KBM-7 (cell line): Measurements from ENCODE around the gene PQBP1.
"Not testable (repeated sequence)": the region's sequence is repeated elsewhere in the genome, so short reads cannot be mapped to it uniquely, and the experiment has no call there.

ENCODE experiments used
- DNase-seq: peaks from one replicate; pipeline ENCODE4 v3.0.0-alpha.2; 2015
- in situ Hi-C: fragments of 300-500 bp; cut with MboI; formaldehyde crosslinking; loops from 2 replicates; pipeline ENCODE4 v1.14.3; 2020; ENCODE audit warnings: low sequenced_read_pairs, low pct_unique_long_range_greater_than_20kb, mixed read lengths

Gene PQBP1

DNA sequence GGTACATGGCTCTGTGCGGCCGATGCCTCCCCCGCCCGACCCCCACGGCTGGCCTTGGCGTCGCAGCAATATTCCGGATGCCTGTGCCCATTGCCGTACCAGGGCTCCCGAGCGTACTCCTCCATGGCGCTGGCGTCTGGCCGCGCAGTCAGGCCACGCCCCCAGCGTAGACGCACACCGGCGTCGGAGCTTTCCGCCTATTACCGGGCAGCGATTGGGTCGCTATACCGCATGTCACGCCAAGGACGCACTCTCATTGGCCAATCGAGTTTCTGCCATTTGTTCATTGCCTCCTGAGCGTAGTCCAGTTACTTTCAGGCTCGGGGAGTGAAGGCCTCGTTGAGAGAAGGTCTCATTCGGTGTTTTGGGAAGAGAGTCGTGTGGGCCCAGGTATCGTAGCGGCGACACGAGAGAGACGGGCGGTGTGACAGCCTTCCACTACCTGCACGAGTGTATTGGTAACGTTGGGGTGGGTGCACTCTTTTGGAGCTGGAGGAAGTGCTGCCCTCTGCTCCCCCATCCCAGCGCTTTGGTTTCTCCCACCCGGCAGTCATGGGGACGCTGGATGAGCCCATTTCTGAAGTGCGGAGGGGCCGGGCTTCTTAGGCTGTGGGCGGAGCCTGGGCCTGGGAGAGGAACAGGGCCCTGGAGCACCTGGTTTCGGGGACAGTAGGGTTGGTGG, at the start of gene PQBP1, which contains the start of gene TIMM17B:
TSS of gene PQBP1 (plus strand) at position 306 of the 682 bp plus-strand sequence. CDS start 580 bp downstream, outside the sequence.
TSS of gene TIMM17B (minus strand) at position 144 of the 682 bp plus-strand sequence. CDS start at position 125, 19 bp downstream.
- in situ Hi-C loops = no loop called here
- DNase-seq = peak; percentile 98

GRCh38 chrX:48848847-48849246, 48.9 kb upstream of the PQBP1 start:
- in situ Hi-C loops = no loop called here
- DNase-seq = no peak

DNA sequence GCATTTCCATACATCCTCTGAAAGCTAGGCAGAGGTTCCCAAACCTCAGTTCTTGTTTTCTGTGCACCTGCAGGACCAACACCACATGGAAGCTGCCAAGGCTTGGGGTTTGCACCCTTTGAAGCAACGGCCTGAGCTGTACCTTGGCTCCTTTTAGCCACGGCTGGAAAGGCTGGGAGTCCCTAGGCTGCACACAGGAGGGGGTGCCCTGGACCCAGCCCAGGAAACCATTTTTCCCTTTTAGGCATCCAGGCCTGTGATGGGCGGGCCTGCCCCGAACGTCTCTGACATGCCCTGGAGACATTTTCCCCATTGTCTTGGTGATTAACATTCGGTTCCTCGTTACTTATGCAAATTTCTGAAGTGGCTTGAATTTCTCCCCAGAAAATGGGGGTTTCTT, 44.9 kb upstream of the PQBP1 start:
- DNase-seq = no peak
- in situ Hi-C loops = no loop called here

GRCh38 chrX:48853494-48853893, 44.2 kb upstream of the PQBP1 start:
- DNase-seq, in situ Hi-C loops: not testable (repeated sequence)

DNA sequence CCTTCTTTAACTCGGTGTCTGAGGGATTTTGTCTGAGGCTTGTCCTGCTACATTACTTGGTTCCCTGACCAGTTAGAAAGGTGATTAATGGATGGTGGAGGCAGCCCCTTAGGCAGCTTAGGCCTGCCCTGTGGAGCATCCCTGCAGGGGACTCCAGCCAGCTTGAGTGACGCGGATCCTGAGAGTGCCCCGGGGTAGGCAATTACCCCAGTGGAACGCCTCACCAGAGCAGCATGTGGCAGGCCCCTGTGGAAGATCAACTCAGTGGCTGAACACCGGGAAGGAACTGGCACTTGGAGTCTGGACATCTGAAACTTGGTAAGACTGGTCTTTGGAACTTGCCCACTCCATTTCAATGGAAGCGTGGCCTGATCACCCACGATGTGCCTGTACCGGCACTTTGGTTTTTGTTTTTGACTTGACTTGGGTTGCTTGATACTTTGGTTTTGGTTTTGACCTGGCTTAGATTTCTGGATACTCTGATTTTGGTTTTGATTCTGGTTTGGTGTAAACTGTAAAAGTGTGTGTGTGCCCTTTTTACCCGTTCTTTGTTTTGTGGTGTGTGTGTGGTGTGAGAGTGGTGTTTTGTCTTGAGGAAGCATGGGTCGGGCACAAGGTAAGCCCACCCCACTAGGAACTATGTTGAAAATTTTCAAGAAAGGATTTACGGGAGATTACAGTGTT, 43.5 kb upstream of the PQBP1 start:
- DNase-seq, in situ Hi-C loops: not testable (repeated sequence)

- peak; percentile 61 for DNase-seq
- in situ Hi-C loops = no loop called here
Measured at GRCh38 chrX:48854898-48855297, 42.8 kb upstream of the PQBP1 start.

GRCh38 chrX:48864210-48864609, 33.5 kb upstream of the PQBP1 start:
- in situ Hi-C loops = no loop called here
- DNase-seq = peak; percentile 31

- in situ Hi-C loops, DNase-seq: not testable (repeated sequence)
Measured at GRCh38 chrX:48872017-48872416, 25.7 kb upstream of the PQBP1 start.

DNA sequence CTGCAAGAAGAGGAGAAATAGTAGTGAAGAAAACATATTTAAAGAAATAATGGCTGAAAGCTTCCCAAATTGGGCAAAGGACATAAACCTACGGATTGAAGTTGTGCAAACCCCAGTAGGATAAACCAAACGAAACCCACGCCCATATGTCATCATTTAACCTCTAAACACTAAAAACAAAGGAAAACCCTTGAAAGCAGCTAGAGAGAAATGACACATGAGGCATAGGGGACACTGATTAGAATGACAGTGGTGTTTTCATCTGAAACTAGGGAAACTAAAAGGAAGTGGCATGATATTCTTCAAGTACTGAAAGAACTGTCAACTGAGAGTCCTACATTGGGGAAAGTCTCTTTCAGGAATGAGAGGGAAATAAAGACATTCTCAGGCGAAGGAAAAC, 20.8 kb upstream of the PQBP1 start:
- in situ Hi-C loops, DNase-seq: not testable (repeated sequence)

DNA sequence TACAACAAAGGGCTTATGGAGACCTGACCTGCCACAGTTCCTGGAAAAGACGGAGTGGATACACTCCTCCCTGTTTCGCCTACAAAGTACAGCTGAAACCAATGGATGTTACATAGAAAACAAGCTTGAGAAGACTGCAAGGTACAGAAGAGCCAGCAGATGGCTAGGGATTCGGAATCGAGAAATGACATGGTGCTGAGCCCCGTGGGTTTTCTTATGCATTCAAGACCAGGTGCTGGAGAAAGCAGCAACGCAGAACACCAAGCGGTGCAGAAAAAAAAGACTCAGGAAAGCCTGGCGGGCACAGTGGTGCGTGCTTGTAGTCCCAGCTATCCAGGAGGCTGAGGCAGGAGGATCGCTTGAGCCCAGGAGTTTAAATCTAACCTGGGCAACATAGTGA, 14.0 kb upstream of the PQBP1 start:
- in situ Hi-C loops = no loop called here
- DNase-seq = no peak

DNA sequence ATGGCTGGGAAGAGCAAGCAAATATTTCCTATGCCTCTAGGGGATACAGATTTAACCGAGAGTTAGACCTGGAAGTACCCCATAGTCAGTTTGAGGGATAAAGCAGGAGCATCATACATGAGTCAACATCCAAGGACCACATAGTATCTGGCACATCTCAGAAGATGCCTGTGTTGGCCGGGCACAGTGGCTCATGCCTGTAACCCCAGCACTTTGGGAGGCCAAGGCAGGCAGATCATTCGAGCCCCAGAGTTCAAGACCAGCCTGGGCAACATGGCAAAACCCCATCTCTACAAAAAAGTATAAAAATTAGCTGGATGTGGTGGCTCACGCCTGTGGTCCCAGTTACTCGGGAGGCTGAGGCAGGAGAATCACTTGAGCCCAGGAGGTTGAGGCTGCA, 11.1 kb upstream of the PQBP1 start:
- DNase-seq, in situ Hi-C loops: not testable (repeated sequence)

GRCh38 chrX:48890296-48890925, 7.3 kb upstream of the PQBP1 start:
- in situ Hi-C loops = no loop called here
- no peak for DNase-seq

GRCh38 chrX:48890934-48891401, 6.8 kb upstream of the PQBP1 start:
- in situ Hi-C loops = no loop called here

DNA sequence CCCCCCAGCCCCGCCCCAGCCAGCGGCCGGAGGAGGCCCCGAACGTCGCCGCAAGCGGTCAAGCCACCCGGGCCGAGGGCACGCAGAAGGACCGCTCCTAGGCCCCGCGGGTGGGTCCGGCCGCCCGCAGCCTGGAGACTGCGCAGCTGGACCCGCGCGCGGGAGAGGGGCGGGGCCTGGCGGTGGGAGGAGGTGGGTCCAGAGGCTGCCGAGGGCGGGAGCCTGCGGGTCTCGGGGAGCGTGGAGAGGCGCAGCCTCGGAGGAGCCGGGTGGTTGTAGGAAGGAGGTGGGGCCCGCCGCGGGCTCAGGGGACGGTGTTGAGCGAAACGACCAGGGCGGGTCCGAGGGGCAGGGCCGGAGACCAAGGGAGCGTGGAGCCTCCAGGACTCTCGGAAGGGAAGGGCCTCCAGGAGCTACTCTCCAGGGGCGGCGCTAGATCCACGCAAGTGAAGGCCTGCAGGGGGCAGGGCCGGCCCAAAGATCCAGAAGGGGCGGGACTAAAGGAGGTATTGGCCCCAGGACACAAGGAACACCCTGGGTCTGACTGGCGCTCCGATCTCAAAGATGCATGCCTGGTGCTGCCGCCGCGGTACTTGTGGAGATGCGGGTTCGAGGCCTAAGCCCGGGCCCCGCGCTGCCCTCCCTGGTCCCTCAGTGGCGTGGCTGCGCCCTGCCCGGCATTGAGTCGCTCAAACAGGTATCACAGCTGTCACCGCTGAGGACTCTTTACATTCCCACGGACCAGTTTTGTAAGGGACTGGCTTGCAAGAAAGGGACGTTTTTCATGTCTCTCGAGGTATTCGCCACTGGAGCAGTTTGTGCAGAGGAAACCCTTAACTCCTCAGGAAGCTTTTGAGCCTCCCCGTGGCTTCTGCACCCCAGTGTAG, 6.1 kb upstream of the PQBP1 start:
- in situ Hi-C loops = no loop called here
- peak; percentile 95 for DNase-seq

More at GRCh38 chrX:48890934-48891401, 6.8 kb upstream of the PQBP1 start:
- no peak for DNase-seq

- no peak for DNase-seq
Measured at GRCh38 chrX:48892896-48893295, 4.8 kb upstream of the PQBP1 start.

DNA sequence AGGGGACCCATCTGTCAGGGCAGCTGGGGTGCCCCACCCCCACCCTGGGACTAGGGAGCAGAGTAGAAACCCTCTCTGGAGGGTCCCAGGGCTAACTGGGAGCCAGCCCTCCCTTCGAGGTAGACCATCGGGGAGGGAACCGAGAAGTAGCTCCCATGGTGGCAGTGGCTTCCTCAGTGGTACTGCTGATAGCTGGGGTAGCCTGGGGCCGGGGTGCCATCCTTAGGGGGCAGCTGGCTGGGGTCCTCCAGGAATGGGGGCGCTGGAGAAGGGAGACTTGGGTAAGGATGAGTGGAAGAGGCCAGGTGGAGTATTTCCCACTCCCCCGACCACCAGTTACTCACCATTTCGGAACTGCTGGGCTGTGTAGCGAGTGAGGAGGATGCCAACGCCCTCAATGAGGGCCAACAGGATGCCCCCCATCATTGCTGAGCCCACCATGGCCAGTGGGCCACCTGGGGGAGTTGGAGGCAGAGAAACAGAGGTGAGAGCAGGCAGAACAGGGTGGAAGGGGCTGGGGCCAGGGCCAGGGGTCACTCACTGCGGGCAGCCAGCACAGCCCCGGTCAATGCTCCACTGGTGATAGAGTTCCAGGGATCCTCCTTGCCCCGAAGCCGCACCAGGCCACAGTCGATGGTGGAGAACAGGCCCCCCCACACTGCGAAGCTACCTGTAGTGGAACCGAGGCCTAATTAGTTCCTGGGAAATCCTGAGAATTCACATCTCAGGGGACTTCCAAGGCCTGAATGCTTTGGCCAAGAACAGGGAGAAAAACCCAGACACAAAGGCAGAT, 4.0 kb upstream of the PQBP1 start:
- in situ Hi-C loops = no loop called here

More at GRCh38 chrX:48892896-48893295, 4.8 kb upstream of the PQBP1 start:
- in situ Hi-C loops = no loop called here

DNA sequence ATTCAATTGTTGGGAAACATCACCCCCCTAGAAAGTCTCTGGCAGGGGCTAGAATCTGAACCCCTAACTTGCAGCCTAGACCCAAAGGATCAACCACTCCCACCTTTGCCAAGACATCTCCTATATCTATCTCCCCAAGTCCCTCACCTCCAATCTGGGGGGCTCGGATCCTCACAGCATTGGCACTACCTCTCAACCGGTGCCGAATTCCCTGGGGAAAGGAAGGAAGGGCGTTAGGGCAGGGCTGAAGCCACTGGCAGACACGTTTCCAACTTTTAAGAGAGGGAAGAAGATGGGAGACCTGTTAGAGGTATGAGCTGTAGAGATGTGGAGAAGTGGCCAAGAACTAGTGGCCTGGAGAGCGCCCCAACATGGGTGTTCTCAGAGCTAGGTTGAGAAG, 2.8 kb upstream of the PQBP1 start:
- in situ Hi-C loops = no loop called here

More for the DNA sequence above, 4.0 kb upstream of the PQBP1 start:
- DNase-seq = no peak

GRCh38 chrX:48896611-48897011, 1.1 kb upstream of the PQBP1 start:
- DNase-seq = peak; percentile 86
- in situ Hi-C loops = no loop called here

More for the DNA sequence above, 2.8 kb upstream of the PQBP1 start:
- DNase-seq = no peak
